Measurements from ENCODE around the gene CDK2AP2. TPM values are rescaled to one million over a fixed set of nuclear protein-coding genes. Genes with fewer than 3 reads are reported as not detected.
A peak's percentile ranks its signal among the peaks of the same experiment; 100 is the strongest.

CDK2AP2 gene
- total RNA-seq, 4 donors from 2014 or later = 23.5 to 50.5 (median 34.7) TPM

DNA sequence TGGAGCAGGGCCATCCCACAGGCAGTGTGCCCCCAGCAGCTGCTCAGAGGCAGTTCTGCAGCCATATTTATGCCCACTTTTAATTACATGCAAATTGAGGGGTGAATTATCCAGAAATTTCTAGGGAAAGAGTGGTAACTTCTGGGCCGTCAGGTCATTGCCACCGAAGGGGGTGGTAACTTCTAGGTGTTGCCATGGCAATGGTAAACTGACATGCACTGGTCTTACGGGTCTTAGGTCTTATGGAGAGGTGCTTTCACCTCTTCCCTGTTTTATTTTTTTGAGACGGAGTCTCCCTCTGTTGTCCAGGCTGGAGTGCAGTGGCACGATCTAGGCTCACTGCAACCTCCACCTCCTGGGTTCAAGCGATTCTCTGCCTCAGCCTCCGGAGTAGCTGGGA is 35.1 kb downstream of the CDK2AP2 start:
- DNase-seq (ENCODE audit: low spot score) (no peak), ATAC-seq (ENCODE audit: low FRiP score) (no peak)
- no peak for TF ChIP-seq CTCF (IDR thresholded peaks at IDR 0.05)

DNA sequence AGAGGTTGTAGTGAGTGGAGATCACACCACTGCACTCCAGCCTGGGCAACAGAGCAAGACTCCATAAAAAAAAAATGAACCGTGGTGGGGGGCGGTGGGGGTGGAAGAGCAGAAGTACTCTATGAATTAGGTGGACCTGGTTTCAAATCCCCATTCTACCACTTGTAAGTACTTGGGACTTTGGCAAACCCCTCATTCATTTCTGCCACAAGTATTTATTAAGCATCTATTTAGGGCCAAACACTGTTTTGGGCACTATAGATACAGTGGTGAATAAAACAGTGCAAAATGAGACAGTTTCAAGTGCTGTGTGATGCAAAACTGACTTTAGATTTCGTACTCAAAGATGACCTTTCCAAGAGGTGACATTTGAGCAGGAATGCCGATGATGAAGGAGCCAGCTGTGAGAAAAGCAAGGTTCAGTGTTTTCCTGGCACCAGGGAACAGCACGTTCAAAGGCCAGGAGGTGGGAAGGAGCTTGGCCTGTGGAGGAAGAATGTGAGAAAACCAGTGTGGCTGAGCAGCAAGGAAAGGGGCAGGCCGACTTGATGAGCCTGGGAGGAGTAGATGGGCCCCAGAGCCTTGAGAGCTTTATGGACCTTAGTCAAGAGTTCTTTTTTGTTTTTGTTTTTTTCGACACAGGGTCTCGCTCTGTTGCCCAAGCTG is 37.5 kb downstream of the CDK2AP2 start:
- TF ChIP-seq CTCF (IDR thresholded peaks at IDR 0.05) = no peak
- ATAC-seq (ENCODE audit: low FRiP score) (no peak), DNase-seq (ENCODE audit: low spot score) (no peak)

DNA sequence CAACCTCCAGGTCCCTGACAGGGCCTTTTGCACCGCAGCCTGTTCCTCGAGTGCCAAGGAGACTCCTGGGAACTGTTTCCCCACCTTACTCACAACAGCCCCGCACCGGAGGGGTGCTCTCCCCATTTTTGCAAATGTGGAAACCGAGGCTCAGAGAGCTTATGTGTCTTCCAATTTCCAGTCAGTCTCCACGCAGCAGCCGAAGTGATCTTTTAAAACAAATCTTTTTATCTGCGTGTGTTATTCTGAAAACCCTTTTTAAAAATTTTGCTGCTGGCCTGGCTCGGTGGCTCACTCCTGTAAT is 38.5 kb downstream of the CDK2AP2 start:
- DNase-seq (ENCODE audit: low spot score) (no peak), ATAC-seq (ENCODE audit: low FRiP score) (no peak)
- TF ChIP-seq CTCF (IDR thresholded peaks at IDR 0.05) = no peak

DNA sequence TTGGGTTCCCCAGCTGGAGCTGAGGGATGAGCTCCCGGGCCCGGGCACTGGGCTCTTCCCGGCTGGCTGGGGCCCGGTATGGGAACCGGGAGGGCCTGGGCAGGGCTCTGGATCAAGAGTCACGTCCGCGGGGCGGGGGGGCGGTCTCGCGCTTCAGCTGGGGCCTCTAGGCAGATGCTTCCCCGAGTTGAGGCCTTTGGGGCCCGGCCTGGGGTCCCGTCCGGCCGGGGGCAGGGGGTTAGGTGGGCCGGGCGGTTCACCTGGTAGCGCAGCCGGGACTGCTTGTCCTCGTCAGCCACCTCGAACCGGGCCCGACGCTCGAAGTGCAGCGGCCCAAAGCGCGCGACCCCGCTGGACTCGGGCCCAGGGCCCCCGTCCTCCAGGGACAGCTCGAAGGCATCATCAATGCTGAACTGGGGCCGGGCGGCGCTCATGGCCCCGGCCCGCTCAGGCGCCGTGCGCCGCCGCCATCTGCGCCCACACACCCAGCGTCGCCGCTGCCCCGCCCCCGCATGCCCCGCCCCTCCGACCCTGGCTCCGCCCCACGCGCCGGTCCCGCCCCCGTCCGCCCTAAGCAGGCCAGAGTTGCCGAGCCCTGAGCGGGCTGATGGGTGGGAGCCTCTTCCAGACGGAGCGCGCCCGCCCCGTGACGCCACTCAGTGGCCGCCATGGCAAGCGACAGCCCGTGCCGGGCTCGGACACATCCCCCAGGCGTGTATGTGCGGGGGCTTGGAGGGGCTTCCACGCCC is 39.0 kb downstream of the CDK2AP2 start, which contains the start of gene TMEM134:
Gene TMEM134 (minus strand): TSS at position 493 of the 749 bp plus-strand sequence. CDS start 59 bp downstream, at position 434.
- no peak for TF ChIP-seq CTCF (IDR thresholded peaks at IDR 0.05)
- ATAC-seq (ENCODE audit: low FRiP score) = peak; percentile 84
- DNase-seq (ENCODE audit: low spot score) = peak; percentile 66

DNA sequence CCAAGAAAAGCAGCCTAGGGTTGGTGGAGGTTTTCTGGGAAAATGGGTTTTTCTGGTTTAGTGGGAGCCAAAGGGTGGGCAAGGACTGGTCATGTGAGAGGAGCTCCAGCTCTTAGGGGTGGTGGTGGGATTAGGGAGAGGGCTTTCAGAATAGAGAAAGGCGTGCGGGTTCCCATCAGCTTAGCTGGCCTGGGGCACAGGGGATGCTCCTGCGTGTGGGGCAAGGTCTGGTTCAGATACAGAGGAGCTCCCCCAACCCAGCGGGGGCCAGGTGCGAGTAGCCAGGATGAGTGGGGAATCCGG is 39.6 kb downstream of the CDK2AP2 start:
- ATAC-seq (ENCODE audit: low FRiP score) = no peak
- no peak for TF ChIP-seq CTCF (IDR thresholded peaks at IDR 0.05)
- DNase-seq (ENCODE audit: low spot score) = no peak

DNA sequence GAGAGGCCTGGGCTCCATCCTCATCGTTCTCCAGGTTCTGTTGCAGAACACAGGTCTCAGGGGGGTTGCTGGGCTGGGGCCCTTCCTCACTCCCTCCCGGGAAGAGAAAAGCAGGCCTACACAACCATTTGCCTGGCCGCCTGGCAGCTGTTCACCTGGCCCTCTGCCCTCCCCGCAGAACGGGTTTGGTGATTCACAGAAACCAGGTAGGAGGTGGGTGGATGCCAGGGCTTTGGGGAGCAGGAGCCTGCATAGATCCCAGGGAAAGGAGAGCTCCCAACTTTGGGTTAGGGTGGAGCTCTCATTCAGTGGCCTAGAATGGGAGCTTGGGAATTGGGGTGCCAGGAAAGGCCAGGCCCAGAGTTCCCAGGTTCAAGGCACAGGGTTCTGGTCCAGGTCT is 39.9 kb downstream of the CDK2AP2 start:
- ATAC-seq (ENCODE audit: low FRiP score) (peak; percentile 35), DNase-seq (ENCODE audit: low spot score) (peak; percentile 45)
- no peak for TF ChIP-seq CTCF (IDR thresholded peaks at IDR 0.05)

Data from omental fat pad (tissue), 4 donors.